WTC11 (cell line): ENCODE results near the gene KPNA3.

Experiments
- ATF1 ChIP-seq: sonication (generic); formaldehyde crosslinking; IDR thresholded peaks from 2 replicates; pipeline ENCODE4 v1.8.1; 2023; ENCODE audit warnings: mild to moderate bottlenecking, moderate library complexity, missing genetic modification reagents
- ATF6 ChIP-seq: sonication (generic); formaldehyde crosslinking; IDR thresholded peaks from 2 replicates; pipeline ENCODE4 v1.8.1; 2023; ENCODE audit warnings: mild to moderate bottlenecking, missing genetic modification reagents
- CREM ChIP-seq: sonication (generic); formaldehyde crosslinking; IDR thresholded peaks from 2 replicates; pipeline ENCODE4 v1.8.1; 2022; ENCODE audit warnings: mild to moderate bottlenecking, missing genetic modification reagents, moderate library complexity
- CTCF ChIP-seq: fragments of 200-600 bp; IDR thresholded peaks from 2 replicates; pipeline ENCODE4 v1.8.0; 2022; ENCODE audit warnings: antibody characterized with exemption
- ETV6 ChIP-seq: sonication (generic); formaldehyde crosslinking; IDR thresholded peaks from 2 replicates; pipeline ENCODE4 v1.8.1; 2022; ENCODE audit warnings: mild to moderate bottlenecking, missing genetic modification reagents
- SMAD4 ChIP-seq: sonication (generic); formaldehyde crosslinking; IDR thresholded peaks from 2 replicates; pipeline ENCODE4 v1.8.0; 2022; ENCODE audit warnings: mild to moderate bottlenecking, missing genetic modification reagents

GRCh38 chr13:49651570-49652354 is 140.7 kb downstream of the KPNA3 start:
- TF ChIP-seq CTCF (no peak; the same call in 1 of the 2 replicates), CREM (no peak), ETV6 (CRISPR knock-in tag) (no peak), ATF1 (CRISPR knock-in tag) (no peak), SMAD4 (CRISPR knock-in tag) (no peak), ATF6 (CRISPR knock-in tag) (no peak)
